ENCODE results near the gene TET3. TPM values are rescaled to one million over a fixed set of nuclear protein-coding genes. Genes with fewer than 3 reads are reported as not detected.

Gene TET3
- polyA plus RNA-seq, 4 donors: 22.4 to 26.2 (median 24.4) TPM

DNA sequence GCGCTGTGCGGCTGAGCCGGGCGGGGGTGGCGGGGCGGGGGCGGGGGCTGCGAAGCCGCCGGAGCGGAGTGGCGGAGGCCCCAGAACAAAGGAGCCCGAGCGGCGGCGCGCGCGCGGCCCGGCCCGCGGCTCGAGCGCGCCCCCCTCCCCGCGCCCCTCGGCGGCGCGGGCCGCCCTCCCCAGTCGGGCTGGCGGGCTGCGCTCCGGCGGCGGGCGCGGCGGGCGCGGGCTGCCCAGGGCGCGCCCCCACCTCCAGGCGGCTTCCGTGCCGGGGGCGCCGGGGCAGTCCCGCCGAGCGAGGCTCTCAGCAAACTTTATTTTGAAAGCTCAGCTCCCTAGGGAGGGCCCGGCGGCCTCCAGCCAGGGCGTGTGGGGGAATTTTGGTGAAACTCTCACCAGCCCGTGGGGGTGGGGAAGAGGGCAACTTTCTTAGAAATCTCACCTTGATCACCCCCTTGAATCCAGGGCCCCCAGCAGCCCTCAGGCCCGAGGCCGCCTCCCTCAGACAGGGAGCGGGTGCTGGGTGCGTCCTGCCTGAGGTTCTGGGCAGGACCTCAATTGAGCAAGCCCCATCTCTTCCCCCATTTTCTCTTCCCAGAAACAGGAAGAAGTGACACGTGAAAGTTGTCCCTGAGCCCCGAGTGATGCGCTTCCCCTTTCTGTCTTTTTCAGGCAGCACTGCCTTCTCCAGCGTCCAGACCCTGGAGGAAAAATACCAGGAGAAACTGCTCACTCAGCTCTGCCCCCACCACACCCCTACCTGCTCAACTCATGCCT is 786 bp downstream of the TET3 start:
- no peak for DNase-seq (ENCODE audit: low read depth in 4 of 4, low spot score in 3 of 4)

DNA sequence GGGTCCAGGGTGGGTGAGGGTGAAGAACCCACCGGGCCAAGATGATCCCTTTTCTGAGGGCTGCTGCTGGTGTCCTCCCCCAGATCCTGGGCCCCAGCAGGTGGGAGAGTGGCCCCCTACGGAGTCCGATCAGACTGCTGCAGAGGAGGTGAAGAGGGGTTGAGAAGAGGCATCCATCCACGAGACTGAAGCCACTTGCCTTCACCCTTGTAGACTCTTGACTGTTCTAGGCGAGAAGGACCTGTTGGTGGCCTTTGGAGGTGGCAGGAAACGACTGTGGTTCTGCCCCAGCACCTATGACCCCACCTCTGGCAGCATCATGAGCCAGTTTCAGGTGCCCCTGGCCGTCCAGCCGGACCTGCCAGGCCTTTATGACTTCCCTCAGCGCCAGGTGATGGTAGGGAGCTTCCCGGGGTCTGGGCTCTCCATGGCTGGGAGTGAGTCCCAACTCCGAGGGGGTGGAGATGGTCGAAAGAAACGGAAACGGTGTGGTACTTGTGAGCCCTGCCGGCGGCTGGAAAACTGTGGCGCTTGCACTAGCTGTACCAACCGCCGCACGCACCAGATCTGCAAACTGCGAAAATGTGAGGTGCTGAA is 1.5 kb downstream of the TET3 start:
- no peak for DNase-seq (ENCODE audit: low read depth in 4 of 4, low spot score in 3 of 4)

DNA sequence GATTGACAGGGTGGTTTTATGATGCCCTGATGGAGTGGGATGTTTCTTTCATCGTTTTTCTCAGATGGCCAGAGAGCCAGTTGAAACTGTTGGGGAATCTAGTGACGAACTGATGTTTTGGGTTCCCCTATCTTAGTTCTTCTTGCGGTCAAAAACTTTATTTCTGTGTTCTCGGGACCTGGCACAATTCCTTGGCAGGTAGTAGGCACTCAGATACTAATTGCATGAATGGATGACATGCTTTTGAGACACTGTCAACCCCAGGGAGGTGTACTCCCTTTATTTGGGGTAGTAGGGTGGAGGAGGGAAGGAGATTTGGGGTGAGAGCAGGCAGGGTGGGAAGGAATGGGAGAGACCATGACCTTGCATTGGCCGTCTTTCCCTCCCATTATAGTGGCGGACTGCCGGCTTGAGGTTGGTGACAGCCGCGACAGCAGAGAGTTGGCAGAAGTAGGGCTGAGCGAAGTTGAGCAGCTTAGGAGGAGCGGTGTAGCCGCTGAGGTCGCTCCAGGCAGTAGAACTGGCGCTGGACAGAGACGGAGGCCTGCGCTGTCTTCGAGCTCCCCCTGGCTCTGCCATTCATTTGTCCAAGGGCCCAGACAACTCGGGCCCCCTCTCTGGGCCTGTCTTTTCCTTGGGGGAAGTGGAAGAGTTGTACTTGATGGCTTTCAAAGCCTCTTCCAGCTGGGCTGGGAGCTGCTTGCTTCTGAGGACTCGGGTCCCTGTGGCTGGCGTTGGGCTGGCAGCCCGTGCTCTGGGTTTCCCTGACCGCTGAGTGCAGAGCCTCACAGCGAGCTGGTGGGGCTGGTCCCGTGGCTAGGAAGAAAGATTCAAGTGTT is 2.6 kb downstream of the TET3 start:
- DNase-seq (ENCODE audit: low read depth in 4 of 4, low spot score in 3 of 4): no peak

DNA sequence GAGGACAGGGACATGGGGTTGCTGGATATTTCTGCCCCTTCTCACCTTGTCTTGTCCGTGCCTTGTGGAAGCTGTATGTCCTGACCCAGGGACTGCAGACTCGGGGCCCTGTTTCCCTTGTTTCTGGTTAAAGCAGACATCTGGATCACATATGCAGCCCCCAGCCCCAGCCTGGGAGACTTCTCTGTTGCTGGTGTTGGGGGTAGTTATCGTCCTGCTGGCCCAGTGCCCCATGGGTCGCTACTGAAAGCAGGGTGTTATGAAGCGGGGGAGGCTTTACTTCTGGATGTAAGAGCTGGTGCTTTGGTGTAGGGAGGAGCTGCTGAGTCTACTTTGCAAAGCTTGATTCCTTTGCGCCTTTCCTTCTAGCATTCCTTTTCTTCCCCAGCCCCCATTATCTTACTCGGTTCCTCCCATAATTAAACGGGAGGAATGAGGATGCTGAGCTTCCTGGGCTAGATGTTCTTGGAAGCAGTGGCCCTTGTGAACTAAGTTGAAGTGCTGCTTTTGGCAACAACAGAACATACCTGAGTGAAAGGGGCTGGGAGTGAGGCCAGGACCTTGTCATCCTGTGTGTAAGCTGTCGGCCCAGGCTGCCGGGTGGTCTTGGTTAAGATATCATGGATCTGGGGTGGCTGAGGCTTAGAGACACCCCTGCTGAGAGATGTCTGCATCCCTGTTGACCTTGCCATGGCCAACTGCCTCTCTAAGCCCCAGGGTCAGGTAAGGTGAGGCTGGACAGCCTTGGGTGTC is 3.4 kb downstream of the TET3 start:
- no peak for DNase-seq (ENCODE audit: low read depth in 4 of 4, low spot score in 3 of 4)

DNA sequence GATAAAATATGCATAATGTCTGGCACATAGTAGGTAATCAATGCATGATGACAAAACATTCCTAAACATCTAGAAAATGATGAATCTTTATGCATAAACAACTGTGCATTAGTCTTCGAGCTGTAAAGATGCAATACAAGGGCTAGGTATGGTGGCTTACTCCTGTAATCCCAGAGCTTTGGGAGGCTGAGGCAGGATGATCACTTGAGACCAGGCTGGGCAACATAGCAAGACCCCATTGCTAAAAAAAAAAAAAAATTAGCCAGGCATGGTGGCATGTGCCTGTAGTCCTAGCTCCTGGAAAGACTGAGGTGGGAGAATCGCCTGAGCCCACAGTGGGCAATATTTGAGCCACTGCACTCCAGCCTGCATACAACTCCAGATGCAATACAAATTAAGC is 5.3 kb downstream of the TET3 start:
- no peak for DNase-seq (ENCODE audit: low read depth in 4 of 4, low spot score in 3 of 4)

DNA sequence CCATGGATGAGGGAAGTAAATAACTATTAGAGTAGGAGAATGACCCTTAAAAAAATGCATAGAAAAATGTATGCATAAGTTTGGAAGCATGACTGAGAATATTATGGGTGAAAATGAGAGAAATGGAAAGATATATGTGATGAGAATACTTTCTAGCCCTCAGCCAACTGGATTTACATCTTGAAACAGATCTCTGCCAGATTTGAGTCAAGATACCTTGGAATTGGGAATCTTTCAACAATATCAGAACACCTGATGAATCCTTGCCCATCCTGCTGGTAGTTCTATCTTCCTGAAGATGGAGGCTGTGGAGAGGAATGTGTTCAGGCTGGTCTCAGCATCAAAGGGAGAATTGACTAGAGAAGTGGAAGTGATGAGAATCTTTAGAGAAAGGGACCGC is 5.8 kb downstream of the TET3 start:
- DNase-seq (ENCODE audit: low read depth in 4 of 4, low spot score in 3 of 4): no peak

DNA sequence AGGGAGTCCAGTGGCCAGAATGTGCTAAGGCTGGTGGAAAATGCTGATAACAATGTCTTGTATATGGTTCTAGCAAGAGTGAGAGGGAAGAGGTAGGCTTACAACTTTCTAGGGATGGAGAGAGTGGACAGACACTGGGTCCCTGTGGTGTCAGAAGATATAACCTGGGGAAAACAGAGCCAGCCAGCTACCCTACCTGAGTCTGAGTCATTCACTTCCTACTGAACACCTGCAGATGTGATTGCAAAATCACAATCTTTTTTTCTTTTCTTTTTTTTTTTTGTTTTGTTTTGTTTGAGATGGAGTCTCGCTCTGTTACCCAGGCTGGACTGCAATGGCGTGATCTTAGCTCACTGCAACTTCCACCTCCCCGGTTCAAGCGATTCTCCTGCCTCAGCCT is 7.3 kb downstream of the TET3 start:
- DNase-seq (ENCODE audit: low read depth in 4 of 4, low spot score in 3 of 4): no peak

DNA sequence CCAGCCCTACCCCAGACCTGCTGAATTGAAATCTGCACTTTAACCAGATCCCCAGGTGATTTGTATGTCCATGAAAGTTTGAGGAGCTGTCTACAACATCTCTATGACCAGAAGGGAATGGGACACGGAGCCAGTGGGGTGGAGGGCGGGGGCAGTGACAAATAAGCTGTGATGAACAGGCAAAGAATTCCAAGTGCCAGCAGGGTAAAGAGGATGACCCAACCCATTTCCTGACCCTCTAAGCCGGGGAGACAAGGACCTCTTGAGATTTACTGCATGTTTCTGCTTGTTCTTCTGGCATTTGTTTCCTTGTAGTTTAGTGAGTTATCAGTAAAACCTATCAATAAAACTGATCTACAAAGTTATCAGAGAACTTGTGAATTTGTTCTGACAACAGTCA is 8.7 kb downstream of the TET3 start:
- no peak for DNase-seq (ENCODE audit: low read depth in 4 of 4, low spot score in 3 of 4)

DNA sequence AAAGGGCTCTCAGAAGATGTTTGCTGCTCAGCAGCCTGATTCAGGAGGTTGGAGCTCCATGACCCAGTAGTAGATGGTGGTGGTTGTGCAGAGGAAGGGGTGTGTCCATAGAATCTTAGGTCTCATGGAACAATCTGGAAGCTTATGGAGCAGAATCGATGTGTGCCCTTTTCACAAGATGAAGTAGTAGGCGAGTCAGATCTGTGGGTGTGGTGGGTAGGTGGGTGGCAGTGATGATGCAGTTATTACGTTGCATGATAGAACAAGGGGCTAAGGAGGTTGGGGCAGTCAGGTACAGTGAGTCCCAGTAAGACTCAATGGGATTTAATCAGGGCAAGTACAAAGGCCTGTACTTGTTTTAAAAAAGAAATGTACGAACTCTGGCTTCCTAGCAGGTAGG is 9.1 kb downstream of the TET3 start:
- no peak for DNase-seq (ENCODE audit: low read depth in 4 of 4, low spot score in 3 of 4)

DNA sequence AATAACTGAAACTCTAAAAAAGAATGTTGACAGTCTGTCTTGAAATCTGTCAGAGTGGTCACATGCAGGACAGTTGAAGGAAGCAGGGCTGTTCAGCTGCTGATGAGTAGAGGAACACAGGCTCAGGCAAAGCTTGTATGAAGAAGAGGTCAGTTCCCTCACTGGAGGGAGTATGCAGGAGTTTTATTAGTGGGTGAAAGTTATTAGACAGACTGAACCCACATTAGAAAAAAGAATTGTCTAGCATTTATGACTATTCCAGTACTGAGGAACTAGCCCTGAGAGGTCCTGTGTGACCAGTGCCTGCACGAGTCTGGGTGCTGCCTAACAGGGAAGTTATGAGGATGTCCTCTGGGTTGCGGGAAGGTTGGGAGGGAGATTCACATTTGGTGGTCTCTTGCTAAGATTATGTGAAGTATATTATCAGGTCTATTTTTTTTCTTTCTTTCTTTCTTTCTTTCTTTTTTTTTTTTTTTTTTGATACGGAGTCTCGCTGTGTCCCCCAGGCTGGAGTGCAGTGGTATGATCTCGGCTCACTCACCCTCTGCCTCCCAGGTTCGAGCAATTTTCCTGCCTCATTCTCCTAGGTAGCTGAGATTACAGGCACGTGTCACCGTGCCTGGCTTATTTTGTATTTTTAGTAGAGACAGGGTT is 9.6 kb downstream of the TET3 start:
- no peak for DNase-seq (ENCODE audit: low read depth in 4 of 4, low spot score in 3 of 4)

DNA sequence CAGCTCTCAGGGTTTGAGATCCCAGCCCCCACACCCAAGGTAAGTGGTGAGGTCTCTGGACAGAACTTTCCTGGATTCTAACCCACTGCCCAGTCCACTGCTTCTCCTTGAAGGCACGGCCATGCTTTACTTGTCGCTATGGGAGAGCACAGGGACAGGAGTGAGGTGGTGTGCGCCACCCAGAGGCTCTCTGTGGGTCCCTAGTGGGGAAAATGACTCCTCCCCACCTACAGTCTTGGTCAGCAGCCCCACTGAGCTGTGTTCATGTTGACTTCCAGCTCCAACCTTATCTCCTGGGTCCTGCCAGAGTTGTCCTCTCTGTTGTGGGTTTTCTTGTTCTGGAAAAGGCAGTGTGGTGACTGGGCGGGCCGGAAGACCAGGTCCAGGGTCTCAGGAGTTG is 11.1 kb downstream of the TET3 start:
- DNase-seq (ENCODE audit: low read depth in 4 of 4, low spot score in 3 of 4): no peak

DNA sequence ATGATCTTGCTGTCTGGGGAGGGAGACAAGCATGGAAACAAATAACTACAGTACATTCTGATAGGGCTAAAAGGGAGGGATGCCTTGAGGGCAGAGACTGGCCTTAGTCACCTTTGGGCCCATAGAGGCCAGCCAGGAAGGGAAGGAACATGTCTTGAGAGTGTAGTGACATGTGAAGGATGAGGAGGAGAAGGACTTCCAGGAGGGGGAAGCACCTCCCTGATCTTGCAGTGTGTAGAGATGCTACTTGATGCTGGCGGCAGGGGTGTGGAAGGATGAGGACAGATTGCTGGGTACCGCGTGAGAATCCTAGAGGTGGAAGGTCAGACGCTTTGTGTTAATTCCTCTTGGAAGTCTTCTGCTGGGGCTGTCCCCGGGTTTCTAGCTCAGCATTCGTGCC is 13.1 kb downstream of the TET3 start:
- no peak for DNase-seq (ENCODE audit: low read depth in 4 of 4, low spot score in 3 of 4)

DNA sequence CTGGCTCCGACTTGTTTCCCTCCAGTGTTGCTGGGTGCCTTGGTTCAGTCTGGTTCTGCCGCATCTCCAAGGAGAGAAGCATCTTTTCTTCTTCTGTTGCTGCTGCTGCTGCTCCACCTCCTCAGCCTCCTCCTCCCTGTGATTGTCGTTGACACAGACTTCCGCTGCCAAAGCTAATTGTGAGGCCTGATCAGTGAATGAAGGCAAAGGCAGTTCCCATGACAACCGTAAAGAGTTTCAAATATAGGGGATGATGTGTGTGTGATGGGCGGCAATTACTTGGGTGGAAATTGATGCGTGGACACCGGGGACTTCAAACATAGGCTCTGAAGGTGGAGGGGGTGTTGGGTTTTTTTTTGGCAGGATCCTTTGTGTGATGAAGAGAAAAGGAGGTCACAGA is 13.7 kb downstream of the TET3 start:
- no peak for DNase-seq (ENCODE audit: low read depth in 4 of 4, low spot score in 3 of 4)

DNA sequence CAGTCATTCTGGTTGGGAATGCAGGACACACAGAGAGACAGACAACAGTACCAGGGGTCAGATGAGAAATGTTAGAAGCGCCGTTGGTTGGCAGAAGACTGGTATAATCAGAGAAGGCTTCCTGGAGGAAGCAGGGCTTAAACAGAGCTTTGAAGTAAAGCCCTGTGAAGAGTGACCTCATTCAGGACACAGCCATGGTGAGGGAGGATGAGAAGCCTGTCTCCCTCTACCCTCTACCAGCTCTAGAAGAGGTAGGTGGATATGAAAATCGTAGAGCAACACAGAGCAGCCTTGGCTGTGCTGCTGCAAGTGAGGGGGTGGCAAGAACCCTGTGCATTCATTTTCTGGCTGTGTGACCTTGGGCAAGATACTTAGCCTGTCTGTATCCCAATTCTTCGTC is 14.2 kb downstream of the TET3 start:
- no peak for DNase-seq (ENCODE audit: low read depth in 4 of 4, low spot score in 3 of 4)

DNA sequence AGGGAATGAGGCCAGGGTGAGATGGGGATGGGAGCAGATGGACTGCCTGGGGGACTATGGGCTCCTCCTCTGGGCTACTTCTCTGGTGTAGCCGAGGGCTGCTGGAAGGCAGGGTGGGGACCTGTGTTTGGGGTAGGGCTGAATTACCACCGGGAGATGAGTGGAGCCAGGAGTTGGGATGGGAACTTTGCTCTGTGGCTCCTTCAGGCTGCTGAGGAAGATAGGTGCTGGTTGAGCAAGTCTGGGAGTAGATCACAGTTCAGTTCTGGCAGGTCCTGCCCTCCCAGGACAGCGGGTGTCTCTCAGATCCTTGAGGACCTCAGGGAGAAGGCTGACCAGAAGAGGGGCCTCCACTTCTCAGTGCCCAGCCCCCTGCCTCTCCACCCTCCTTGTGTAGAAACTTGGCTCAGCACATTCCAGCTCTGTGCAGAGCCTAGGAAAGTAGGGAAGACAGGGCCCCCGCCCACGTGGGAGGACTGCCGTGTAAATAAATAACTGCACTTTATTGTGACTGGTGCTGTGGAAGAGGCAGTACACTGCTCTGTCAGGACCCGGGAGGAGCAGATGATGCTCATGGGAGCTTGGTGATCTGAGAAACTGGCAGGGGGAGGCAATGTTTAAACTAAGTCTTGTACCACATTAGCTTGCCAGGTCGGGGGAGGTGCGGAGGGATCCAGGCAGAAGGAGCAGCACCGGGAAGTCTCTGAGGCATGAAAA is 15.3 kb downstream of the TET3 start:
- DNase-seq (ENCODE audit: low read depth in 4 of 4, low spot score in 3 of 4): peak in 1 of 4 donors; percentile 54

DNA sequence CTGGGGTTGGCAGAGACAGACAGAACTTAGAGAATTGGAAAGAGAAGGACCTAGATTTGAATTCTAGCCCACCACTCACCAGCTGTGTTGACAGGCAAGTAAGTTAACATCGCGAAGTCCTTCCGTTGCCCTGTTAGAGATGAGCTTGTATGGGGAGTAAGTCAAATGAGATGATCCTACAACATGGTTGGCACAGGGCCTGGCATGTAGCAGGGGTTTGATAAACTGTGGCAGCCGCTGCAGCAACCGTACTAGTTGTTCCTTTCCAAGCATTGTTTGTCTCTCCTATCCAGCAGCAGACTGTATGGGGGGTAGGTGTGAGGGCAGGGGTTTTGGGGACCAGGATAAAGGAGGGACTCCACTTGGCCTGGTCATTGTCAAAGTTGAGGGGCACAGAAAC is 16.0 kb downstream of the TET3 start:
- no peak for DNase-seq (ENCODE audit: low read depth in 4 of 4, low spot score in 3 of 4)

DNA sequence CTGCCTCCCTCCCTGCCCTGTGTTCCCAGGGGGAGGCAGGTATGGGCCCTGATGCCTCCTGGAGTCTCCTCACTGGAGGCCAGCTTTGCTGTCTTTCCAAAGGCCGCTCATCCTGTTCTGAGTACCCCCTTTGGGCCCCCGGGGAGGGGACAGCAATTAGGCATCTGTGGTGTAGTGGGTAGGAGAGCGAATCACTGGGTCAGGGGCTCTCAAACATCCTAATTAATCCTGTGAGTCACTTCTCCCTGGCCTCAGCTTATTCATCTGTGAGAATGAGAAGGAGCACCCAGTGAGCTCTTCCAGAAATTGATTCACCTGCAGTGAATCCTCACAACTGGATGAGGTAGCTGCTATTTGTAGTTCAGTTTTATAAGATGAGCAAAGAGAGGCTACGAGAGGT is 16.4 kb downstream of the TET3 start:
- no peak for DNase-seq (ENCODE audit: low read depth in 4 of 4, low spot score in 3 of 4)

DNA sequence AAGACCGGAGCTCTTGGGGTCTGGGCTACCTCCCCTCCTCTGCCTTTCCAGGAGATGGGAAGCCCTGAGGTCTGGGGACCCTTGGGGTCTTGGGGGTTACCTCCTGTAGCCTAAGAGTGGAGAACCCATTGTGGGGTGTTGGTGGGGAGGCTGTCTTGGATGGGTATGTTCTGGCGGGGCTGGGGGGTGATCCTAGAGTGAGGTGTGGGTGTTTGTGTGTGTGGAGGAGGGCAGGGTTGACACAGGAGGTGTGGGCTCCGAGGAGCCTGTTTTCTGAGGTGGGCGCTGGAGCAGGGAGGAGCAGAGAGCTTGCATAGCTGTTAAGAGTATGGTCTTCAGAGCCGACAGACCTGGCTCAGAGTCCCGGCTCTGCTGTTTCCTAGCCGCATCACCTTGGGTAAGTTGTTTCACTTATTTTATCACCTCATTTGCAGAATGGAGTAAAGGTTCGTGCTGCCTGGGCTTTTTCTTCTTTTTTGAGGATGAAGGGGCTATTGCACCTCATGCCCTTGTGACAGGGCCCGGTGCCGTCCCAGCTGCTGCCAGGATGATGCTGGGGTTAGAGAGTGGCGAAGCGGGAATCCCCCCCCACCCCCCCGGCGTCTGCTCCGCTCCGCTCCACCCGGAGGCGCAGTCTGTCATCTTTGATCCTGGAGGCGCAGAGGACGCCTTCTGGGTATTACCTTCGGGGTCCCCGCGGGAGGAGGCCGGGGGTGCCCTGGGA is 17.2 kb downstream of the TET3 start:
- no peak for DNase-seq (ENCODE audit: low read depth in 4 of 4, low spot score in 3 of 4)
